GM19351 (cell line): ENCODE measurements around the gene GAGE12J.
"Not testable (repeated sequence)": the region's sequence is repeated elsewhere in the genome, so short reads cannot be mapped to it uniquely, and the experiment has no call there.

ENCODE experiments used
- ATAC-seq: cut with Tn5 transposase; IDR thresholded peaks from one replicate; pipeline ENCODE4 v1.9.1; 2021; ENCODE audit warnings: mild to moderate bottlenecking, moderate library complexity; ENCODE audit not compliant: unreplicated experiment

GAGE12J gene, protein sequence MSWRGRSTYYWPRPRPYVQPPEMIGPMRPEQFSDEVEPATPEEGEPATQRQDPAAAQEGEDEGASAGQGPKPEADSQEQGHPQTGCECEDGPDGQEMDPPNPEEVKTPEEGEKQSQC

DNA sequence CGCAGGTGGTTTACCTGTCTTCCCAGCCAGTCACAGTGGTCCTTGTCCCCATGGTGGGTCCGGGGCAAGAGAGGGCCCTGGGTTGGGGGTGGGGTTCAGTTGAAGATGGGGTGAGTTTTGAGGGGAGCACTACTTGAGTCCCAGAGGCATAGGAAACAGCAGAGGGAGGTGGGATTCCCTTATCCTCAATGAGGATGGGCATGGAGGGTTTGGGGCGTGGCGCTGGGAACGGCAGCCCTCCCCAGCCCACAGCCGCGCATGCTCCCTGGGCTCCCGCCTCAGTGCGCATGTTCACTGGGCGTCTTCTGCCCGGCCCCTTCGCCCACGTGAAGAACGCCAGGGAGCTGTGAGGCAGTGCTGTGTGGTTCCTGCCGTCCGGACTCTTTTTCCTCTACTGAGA, at the start of gene GAGE12J:
Gene GAGE12J (plus strand): TSS at position 301 of the 400 bp plus-strand sequence. CDS start 1,157 bp downstream, outside the sequence.
- ATAC-seq: not testable (repeated sequence)

DNA sequence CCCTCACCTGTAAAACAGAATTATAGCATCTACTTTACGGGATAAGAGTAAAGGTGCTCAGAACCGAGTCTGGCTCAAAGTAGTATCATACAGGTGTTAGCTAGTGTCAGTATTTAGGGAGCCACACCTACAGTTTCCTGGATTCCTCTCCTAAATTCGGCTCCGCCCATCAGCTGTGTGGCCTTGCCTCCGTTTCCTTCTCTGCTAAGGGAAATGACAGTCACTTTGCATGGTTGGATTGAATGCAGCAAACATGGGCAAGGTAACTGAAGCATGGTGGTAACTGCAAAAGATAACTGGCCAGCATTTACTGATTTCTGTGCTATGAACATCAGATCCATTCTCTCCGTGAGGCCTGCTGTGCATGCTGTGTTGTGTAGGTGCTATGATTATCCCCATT, 49.4 kb upstream of the GAGE12J start:
- ATAC-seq: no peak

DNA sequence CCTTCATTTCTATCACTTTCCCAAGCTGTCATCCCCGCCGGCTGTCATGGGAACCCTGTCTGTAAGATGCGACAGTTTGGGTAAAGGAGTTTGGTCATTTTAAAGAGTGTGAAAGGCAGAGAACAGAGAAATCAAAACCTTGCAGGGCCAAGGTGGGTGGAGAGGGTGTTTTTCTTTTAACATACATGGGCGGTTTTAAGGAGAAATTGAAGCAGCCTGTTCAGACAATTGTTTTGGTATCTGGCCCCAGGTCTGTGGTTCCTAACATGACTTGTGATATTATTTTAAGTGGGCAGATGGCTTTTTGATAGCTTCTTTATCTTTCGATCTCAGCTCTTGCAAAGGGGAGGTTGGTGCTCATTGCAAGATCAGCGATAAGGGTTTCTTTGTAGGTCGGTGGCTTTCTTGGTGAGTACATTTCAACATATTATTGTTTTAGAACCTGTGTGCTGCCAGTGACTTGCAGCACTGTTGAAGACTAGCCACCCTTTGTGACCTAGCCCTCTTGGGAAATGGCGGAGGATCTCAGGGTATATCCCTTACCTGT, 48.6 kb upstream of the GAGE12J start:
- no peak for ATAC-seq

DNA sequence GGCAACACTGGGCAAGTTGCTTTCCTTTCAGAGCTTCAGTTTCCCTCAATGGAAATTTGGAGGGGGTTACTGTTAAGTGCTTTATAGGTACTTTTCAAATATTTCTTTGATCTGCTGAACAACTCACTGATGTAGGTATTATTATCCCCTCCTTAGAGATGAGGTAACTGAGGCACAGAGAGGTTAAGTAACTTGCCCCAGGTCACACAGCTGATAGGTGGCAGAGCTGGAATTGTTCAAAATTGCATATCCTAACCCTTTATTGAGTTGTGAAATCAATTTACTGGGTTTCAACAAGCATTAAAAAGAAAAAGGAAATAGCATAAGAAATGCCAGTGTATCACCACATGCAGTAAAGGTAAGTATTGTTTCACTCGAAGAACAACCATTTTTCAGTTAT, 45.6 kb upstream of the GAGE12J start:
- ATAC-seq: no peak

DNA sequence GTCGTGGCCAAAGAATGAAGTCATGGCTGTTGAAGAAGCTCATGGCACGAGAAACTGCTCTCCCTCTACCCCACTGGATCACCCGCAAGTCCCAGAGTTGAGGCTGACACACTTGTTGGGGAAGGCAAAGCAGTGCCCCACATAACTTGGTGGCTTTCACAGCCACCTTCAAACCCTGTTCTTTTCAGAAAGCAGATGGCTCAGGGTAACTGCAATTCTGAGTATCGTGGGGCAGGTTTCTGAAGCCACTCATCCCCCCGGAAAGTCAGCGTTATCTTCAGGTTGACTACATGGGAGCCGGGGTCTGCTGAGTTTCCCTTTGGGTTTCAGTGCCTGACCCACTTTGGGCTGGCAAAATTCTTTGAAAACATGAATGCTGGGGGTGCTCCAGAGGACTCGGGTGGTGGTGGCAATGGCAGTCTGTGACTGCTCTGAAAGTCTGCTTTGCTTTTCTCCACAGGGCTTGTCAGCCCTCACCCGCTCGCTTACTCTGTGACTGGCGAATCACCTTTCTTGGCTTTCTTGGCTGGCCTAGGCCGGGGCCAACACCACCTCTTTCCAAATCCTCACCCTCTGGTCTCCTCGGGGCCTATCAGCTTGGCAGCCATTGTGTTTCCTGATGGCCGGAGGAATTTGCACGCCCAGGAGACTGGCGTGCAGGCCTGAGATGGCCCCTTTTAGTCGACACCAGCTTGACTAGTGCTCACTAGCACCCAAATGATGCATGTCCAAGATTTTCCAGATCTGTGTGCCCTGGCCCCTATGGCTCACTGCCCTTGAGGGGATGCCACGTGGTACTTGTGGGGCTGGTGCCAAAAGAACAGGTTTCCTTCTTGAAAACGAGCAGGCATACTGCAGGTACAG, 44.9 kb upstream of the GAGE12J start:
- ATAC-seq: no peak

DNA sequence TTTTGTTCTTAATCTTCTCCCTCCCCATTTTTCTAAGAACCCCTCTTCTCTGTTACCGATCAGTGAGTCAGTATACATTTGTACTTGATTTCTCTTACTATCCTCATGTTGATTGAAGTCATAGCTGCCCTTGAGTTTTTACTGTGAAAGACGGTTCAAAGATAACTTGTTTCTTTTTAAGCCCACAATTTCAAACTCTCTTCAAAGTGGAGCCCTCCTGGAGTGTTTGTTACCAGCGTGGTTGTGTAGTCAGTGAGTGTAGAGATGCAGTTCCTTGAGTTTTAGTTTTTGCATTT, 44.4 kb upstream of the GAGE12J start:
- ATAC-seq: no peak

DNA sequence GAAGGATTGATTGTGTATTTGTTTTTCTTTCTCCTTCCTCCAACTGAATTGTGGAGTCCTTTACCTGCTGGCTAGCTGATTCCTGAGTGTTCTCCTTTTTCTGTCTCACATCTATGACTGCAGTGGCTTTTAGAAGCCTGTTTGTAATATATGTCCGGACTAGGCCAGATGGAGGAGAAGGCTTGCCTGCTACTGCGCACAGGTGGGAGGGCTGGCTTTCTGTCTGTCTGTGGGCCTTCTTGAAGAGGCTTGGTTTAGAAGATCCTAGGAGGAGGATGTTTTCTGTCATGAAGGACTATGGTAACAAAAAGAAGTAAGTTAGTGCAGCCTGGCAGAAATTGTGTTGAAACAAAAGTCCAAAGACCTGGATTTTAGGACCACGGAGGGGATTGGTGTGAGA, 43.8 kb upstream of the GAGE12J start:
- ATAC-seq: no peak

DNA sequence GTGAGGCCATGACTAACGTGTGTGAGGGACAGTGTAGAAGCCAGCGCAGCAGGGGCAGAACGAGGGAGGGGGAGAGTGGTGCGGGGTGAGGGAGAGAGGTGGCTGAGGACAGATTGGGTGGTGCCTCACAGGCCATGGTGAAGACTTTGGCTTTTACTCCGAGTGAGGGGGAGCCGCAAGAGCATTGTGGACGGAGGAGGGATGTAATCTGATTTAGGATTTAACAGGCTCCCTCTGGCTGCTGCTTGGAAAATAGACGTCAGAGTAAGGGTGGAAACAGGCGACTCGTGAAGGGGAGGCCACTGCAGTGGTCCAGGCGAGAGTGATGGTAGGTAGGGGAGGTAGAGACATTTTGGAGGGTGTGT, 39.2 kb upstream of the GAGE12J start:
- no peak for ATAC-seq

DNA sequence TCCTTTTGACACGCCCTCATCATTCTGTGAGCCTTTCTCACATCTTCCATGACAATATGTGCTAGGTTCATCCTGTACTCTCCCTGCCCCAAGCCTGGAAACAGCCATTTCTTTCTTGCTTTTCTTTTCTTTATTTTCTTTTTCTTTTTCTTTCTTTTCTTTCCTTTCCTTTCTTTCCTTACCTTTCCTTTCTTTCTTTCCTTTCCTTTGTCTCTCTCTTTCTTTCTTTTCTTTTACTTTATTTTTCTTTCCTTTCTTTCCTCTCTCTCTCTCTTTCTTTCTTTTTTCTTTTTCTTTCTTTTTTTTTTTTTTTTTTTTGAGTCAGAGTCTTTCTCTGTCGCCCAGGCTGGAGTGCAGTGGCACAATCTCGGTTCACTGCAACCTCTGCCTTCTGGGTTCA, 37.6 kb upstream of the GAGE12J start:
- ATAC-seq: no peak

DNA sequence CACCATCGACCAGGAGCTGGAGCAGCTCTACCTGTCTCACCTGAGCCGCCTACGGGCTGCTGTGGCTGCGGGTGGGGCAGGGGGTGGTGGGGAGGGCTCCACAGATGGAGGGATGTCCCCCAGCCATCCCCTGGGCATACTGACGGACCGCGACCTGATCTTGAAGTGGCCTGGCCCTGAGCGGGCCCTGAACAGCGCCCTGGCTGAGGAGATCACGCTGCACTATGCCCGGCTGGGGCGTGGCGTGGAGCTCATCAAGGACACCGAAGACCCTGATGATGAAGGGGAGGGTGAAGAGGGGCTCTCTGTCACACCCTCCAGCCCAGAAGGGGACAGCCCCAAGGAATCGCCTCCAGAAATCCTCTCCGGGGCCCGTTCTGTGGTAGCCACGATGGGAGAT, 35.7 kb upstream of the GAGE12J start:
- no peak for ATAC-seq

DNA sequence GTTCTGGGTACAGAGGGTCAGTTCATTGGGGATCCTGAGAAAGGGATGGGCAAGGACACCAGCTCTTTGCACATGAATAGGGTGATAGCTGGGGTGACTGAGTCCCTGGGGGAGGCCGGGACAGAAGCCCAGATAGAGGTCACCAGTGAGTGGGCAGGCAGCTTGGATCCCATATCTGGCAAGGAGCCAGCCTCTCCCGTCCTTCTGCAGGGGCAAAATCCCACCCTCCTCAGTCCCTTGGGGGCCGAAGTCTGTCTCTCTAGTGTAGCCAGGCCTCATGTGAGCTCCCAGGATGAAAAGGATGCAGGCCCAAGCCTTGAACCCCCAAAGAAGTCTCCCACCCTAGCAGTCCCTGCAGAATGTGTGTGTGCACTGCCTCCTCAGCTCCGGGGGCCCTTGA, 35.3 kb upstream of the GAGE12J start:
- ATAC-seq: no peak

DNA sequence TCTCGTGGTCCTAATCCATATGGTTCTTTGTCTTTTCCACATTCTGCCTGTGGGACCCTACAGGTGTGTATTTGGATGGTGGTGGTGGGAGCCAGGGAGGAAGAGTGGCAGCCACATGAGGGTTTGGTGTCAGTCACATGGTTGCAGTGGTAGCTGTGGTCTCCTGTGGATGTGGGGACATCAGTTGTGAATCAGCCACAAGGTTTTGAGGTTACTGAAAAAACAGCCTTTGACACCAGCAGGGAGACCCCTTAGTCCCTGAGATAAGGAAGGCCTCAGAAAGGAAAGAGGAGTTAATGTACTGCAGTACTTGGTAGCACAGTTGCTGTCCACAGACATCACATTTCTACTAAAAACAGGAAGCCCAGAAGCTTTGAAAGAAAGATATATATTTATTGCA, 34.2 kb upstream of the GAGE12J start:
- ATAC-seq: no peak

DNA sequence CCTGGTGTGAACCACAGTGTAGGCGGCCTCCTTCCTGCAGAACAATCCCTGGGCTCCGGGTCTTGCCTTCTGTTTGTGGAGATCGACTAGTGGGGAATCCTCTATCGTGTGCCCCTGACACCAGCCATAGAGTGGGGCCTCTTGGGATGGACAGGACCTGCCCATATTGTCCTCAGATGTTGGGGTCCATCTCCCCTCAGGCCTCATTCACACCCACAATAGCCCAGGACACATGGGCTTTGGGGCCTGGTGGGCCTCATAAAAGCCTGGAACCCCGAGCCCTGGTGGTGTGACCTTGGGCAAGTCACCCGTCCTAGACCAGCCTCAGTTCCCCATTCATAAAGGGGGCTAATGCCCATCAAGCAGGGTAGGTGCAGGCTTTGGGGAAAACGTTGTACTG, 31.6 kb upstream of the GAGE12J start:
- no peak for ATAC-seq

DNA sequence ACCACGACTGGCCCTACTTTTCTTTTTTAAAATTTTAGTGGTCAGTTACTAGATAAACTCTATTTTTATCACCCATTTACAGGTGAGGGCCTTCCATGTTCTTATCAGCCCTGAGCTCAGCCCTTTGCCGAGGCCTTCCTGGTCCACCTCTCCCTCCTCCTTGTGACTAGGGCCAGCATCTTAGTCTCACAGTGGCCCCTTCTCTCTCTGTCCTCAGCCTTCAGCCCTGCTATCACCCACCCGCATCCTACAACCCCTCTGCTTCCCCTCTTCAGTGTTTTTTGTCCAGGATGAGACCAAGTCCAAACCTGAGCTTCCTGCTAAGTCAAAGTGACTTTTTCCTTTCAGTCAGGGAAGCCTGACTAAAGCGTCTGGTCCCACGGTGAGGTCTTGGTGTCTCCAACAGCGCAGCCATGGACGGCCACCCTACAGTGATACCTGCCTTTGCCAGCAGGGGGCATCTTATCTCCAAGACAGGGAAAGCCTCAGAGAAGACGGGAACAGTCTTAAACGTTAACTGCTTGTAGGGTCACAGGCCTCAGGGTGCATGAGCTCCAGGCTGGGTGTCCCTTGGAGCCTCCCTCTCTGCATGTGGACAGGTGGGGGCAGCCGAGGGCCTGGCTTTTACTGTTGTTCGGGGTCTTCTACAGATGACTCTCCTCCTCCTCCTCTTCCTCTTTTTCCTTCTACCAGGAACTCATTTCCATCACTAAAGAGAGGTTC, 30.1 kb upstream of the GAGE12J start:
- ATAC-seq: peak; percentile 76

DNA sequence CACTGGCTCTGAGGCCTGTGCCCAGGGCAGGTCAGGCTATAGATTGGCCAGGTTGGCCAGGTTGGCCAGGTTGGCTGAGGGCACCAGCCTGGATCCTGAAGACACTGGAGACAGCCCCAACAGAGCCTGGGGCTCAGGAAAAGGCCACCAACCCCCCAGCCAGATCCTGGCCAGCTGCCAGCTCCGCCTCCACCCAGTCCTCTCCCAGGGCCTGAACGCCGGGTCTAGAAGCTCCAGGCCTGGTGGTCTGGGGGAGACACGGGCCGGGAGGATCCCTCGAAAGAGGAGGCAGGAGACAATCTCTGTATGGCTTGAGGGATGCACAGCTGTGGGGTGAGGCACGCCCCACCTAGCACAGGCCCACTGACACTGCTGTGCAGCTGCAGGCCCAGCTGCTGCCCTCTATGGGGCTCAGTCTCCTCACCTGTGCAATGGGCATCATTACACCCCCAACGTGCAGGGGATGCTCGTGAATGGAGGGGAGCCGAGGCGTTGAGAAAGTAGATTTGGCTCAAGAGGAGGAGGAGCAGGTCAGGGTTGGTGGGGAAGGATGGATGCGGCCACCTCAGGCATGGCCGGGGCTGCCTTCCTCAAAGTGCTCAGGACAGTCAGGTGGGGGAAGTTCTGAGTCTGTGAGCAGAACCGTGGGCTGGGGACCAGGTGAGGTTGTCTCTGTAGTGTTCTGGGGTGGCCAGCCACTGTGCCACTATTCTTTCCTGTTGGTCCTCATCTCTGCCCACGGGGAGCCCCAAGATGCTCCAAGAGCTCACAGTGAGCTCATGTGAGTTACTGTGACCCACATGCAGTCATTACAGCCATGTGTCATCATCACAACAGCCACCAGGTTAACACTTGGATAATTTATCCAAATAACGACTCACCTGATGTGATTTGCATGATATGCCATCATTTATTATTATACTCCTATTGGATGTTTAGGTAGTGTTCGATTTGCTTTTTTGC, 29.2 kb upstream of the GAGE12J start:
- no peak for ATAC-seq

DNA sequence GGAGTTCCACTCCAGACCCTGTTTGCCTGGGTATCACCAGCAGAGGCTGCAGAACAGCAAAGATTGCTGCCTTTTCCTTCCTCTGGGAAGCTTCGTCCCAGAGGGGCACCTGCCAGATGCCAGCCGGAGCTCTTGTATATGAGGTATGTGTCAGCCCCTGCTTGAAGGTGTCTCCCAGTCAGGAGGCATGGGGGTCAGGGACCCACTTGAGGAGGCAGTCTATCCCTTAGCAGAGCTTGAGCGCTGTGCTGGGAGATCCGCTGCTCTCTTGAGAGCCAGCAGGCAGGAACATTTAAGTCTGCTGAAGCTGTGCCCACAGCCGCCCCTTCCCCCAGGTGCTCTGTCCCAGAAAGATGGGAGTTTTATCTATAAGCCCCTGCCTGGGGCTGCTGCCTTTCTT, 22.5 kb upstream of the GAGE12J start:
- ATAC-seq: not testable (repeated sequence)

DNA sequence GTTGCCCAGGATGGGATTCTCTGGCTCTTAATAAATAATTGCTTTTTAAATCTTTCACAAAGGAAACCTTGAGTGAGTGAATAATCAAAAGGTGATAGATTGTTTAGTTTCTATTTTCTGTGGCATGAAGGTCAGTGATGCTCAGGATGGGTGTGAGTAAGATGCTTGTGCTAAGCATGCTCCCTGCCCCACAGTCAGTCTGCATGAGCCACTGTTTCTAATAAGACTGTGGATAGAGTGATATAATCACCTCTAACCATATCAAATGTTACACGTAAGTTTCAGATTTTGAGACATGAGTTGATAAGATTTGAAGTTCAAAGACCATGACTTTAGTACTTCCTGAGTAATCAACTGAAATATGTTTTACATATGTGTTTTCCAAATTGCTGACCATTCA, 21.1 kb upstream of the GAGE12J start:
- ATAC-seq: no peak

DNA sequence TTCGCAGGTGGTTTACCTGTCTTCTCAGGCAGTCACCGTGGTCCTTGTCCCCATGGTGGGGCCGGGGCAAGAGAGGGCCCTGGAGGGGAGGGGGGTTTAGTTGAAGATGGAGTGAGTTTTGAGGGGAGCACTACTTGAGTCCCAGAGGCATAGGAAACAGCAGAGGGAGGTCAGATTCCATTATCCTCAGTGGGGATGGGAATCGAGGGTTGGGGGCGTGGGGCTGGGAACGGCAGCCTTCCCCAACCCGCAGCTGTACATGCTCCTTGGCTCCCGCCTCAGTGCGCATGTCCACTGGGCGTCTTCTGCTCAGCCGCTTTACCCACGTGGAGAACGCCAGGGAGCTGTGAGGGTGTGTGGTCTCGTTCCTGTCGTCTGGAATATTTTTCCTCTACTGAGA, 18.5 kb upstream of the GAGE12J start, which contains the start of gene GAGE10:
Gene GAGE10 (plus strand): TSS at position 301 of the 400 bp plus-strand sequence. CDS start 1,214 bp downstream, outside the sequence.
- no peak for ATAC-seq

DNA sequence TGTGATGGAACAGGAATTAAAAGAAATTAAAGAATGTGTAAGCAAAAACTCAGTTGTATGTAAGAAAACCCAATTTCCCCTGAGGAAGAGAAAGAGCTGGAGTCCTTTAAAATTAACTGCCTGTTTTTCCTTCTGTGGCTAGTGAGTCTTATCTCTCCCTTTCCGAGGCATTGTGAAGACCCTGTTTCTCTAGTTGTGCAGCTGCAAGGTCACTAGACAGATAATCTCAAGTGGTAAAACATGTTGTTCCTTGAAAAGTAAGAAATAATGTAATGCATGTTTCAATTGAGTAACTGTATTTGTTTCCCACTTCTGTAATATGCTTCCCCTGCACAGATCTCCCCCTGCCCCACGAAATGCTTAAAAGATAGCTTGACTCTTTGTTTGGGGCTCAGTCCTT, 14.1 kb upstream of the GAGE12J start:
- not testable (repeated sequence) for ATAC-seq

DNA sequence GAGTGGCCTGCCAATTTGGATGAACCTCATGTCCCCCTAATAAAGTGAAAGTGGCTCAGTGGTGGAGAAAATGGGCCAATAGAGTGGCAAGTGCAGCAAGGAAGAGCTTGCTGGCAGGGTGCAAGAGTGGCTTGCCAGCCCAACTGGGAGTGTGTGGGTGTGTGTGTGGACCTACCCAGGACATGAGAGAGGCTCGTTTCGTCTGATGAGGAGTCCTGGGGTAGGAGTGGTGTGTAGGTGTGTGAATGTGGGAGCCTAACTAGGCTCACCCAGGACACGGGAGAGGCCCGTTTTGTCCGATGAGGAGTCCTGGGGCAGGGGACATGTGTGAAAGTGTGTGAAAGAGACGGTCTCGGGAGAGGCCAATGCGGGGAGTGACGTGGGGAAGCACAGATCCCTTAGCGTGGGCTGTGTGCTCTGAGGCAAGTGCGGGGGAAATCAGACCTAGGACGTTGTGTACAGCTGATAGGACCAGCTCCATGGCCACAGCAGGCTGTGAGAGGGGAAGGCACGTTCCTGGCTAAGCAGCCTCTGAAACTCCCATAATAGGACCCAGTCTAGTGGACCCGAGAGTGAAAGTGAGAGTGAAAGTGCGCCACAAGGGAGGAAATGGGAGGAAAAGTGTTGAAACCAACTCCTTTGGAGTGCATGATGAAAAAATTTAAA, 13.1 kb upstream of the GAGE12J start:
- ATAC-seq: no peak
